A673 (cell line): Measurements from ENCODE around the gene NTNG1.

Experiments
- CTCF ChIP-seq: fragments of 300-800, 200-600 bp; sonication (generic); conservative IDR thresholded peaks from 2 replicates; pipeline ENCODE4 v1.5.1; 2017; ENCODE audit warnings: low read depth, mild to moderate bottlenecking, antibody characterized with exemption, low read length, moderate library complexity, mixed read lengths
- EZH2 ChIP-seq: fragments of 200-600 bp; sonication (generic); IDR thresholded peaks from 2 replicates; pipeline ENCODE4 v1.6.1; 2017; ENCODE audit warnings: borderline replicate concordance, low read depth, mild to moderate bottlenecking, mixed read lengths, antibody characterized with exemption, low read length; ENCODE audit not compliant: poor library complexity, severe bottlenecking

DNA sequence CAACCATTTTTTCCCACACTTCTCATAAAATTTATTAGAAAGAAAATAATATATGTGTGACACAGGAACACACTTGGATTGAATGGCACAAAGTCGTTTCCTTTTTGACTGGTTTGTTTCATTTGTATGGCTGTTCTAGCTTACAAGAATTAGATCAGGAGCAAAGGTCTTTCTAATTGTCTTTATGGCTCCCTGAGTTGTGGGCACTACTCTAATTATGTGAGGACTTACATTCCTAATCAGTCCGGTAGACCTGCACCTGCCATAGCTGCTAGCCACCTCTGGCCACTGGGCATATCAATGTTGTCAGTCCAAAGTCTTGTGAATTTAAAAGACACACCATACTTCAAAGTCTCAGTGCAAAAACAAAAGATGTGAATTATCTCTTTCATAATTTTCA lies 346.7 kb downstream of the NTNG1 start:
- TF ChIP-seq CTCF = no peak
- TF ChIP-seq EZH2 = no peak
